Measurements from ENCODE around the gene TGM4. TPM values are rescaled to one million over a fixed set of nuclear protein-coding genes. Genes with fewer than 3 reads are reported as not detected.

TGM4 gene
- total RNA-seq, 4 donors from 2014 or later, result not detected

GRCh38 chr3:44913868-44914468 is 39.6 kb downstream of the TGM4 start:
- H3K27me3 ChIP-seq, result peaks cover 0 to 16% (median 0%) of the 10 kb centered on the region in 4 donors
- 41% methylated on average over 3 of the region's 4 CpGs for WGBS
- intact Hi-C loops (cut with DNase I), result loop anchor here (2.0 kb wide), 1 partner anchor 381 kb away; no protein-coding TSS in a partner anchor
- no peak overlapping the region for H3K4me3 ChIP-seq
- H3K4me1 ChIP-seq, result peaks cover 0 to 4% (median 1%) of the 10 kb centered on the region in 4 donors
- TF ChIP-seq EP300 (IDR thresholded peaks at IDR 0.05), result no peak
- TF ChIP-seq POLR2A (IDR thresholded peaks at IDR 0.05; ENCODE audit: low read depth), result no peak
- peak in 1 of 2 donors; percentile 29 for TF ChIP-seq POLR2AphosphoS5 (IDR thresholded peaks at IDR 0.05)
- peak; percentile 61 to 82 (median 64) for TF ChIP-seq CTCF (IDR thresholded peaks at IDR 0.05)
- H3K9me3 ChIP-seq, result no peaks in the 10 kb centered on the region
- H3K36me3 ChIP-seq, result peaks cover 0 to 18% (median 15%) of the 10 kb centered on the region in 4 donors
- H3K27ac ChIP-seq (replicated peaks in 1 of 4), result no peak overlapping the region
- no peak for DNase-seq (ENCODE audit: extremely low spot score)

- Histone ChIP-seq H3K9me3 (no peaks in the 10 kb centered on the region), H3K27ac (replicated peaks in 1 of 4) (no peak overlapping the region), H3K4me1 (peaks cover 0 to 4% (median 1%) of the 10 kb centered on the region in 4 donors), H3K36me3 (peaks cover 0 to 24% (median 16%) of the 10 kb centered on the region in 4 donors), H3K4me3 (no peak overlapping the region), H3K27me3 (peaks cover 0 to 7% (median 0%) of the 10 kb centered on the region in 4 donors)
- intact Hi-C loops (cut with DNase I), result no loop called here
- 58% methylated on average over 4 of the region's 4 CpGs for WGBS
- no peak for DNase-seq (ENCODE audit: extremely low spot score)
- TF ChIP-seq EP300 (IDR thresholded peaks at IDR 0.05) (no peak), CTCF (IDR thresholded peaks at IDR 0.05) (peak in 1 of 3 experiments; percentile 13)
Measured at GRCh38 chr3:44914936-44915335, 40.5 kb downstream of the TGM4 start.

- TF ChIP-seq EP300 (IDR thresholded peaks at IDR 0.05) (no peak), POLR2A (IDR thresholded peaks at IDR 0.05; ENCODE audit: low read depth) (no peak), POLR2AphosphoS5 (IDR thresholded peaks at IDR 0.05) (no peak), CTCF (IDR thresholded peaks at IDR 0.05) (no peak)
- intact Hi-C loops (cut with DNase I), result no loop called here
Measured at GRCh38 chr3:44915702-44916438, 41.5 kb downstream of the TGM4 start.

GRCh38 chr3:44918087-44918486 is 43.7 kb downstream of the TGM4 start:
- 98% methylated on average over 9 of the region's 12 CpGs for WGBS
- H3K27me3 ChIP-seq, result no peaks in the 10 kb centered on the region
- no peak for TF ChIP-seq POLR2A (IDR thresholded peaks at IDR 0.05; ENCODE audit: low read depth)
- no peak for TF ChIP-seq POLR2AphosphoS5 (IDR thresholded peaks at IDR 0.05)
- TF ChIP-seq CTCF (IDR thresholded peaks at IDR 0.05), result no peak
- TF ChIP-seq EP300 (IDR thresholded peaks at IDR 0.05), result no peak

More at GRCh38 chr3:44915702-44916438, 41.5 kb downstream of the TGM4 start:
- Histone ChIP-seq H3K27ac (replicated peaks in 1 of 4) (no peak overlapping the region), H3K27me3 (no peaks in the 10 kb centered on the region), H3K9me3 (no peaks in the 10 kb centered on the region), H3K4me3 (no peak overlapping the region), H3K36me3 (peaks cover 0 to 33% (median 21%) of the 10 kb centered on the region in 4 donors), H3K4me1 (peaks cover 0 to 4% (median 1%) of the 10 kb centered on the region in 4 donors)
- no peak for DNase-seq (ENCODE audit: extremely low spot score)
- 77% methylated on average over 8 of the region's 8 CpGs for WGBS

More at GRCh38 chr3:44918087-44918486, 43.7 kb downstream of the TGM4 start:
- no peaks in the 10 kb centered on the region for H3K9me3 ChIP-seq
- intact Hi-C loops (cut with DNase I), result no loop called here
- no peak overlapping the region for H3K27ac ChIP-seq (replicated peaks in 1 of 4)
- H3K4me3 ChIP-seq, result no peak overlapping the region
- H3K36me3 ChIP-seq, result peaks cover 0 to 55% (median 39%) of the 10 kb centered on the region in 4 donors
- peaks cover 0 to 4% (median 1%) of the 10 kb centered on the region in 4 donors for H3K4me1 ChIP-seq
- no peak for DNase-seq (ENCODE audit: extremely low spot score)

Data from esophagus muscularis mucosa (tissue), 4 donors.